COR-L47 (cell line): Measurements from ENCODE around the gene PLPPR2.
"Not testable (repeated sequence)": the region's sequence is repeated elsewhere in the genome, so short reads cannot be mapped to it uniquely, and the experiment has no call there.

Source experiments
- DNase-seq: peaks from one replicate; lab custom pipeline; 2025; lab: John Stamatoyannopoulos, UW

Gene PLPPR2, protein sequence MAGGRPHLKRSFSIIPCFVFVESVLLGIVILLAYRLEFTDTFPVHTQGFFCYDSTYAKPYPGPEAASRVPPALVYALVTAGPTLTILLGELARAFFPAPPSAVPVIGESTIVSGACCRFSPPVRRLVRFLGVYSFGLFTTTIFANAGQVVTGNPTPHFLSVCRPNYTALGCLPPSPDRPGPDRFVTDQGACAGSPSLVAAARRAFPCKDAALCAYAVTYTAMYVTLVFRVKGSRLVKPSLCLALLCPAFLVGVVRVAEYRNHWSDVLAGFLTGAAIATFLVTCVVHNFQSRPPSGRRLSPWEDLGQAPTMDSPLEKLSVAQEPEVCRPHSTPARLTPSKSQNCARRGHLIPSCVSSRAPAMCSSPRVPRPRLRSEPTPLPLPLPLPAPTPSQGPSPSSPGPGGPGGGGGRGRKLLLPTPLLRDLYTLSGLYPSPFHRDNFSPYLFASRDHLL

DNA sequence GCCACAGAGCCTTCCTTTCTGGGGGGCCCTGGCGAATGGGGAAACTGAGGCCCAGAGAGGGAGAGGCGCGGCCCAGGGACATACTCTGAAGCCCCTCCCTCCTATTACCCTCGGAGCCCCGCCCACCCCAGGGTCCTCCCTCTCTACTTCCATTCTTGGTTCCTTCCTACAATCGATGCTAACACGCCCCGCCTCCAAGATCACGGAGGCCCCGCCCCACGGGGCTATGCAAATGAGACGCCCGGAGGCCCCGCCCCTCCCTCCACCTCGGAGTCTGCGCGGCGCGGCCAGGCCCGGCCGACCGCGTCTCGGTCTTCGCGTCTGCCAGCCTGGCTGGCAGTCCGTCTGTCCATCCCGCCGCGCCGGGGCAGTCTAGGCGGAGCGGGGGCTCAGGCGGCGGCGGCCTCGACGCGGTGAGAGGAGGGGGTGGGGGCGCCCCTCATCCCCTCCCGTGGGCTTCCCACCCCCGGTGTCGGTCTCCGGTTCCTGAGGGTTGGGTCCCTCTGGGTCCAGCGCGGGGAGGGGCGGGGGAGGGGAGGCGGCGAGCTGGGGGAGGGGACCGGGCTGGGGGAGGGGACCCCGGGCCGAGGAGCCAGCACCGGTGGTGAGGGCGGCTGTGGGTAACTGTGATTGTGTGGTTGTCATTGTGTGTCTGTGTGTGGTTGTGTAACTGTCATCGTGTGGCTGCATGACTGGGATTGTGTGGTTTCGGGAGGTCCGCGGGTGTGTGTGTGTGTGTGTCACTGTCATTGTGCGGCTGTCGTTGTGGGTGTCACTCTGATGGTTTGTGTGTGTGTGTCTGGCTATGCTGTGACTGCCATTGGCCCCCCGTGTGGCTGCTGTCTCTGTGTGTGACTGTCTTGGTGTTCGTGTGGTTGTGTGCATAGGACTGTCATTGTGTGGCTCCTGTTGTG is at the start of gene PLPPR2:
Gene PLPPR2 (plus strand): TSS at position 273 of the 914 bp plus-strand sequence. CDS start 2,242 bp downstream, outside the sequence.
- DNase-seq = peak; percentile 83

DNA sequence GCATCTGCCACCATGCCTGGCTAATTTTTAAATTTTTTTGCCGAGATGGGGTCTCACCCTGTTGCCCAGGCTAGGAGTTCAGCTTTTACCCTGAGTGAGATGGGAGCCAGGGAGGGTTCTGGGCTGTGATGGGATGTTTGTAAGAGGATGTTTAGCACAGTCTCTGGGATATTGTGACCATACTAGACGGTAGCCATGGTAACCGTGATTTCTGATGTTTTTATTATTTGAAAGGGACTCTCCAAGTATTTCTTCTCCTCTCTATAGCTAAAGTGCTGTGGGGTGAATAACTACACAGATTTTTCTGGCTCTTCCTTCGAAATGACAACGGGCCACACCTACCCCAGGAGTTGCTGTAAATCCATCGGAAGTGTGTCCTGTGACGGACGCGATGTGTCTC is 48.9 kb upstream of the PLPPR2 start:
- no peak for DNase-seq

DNA sequence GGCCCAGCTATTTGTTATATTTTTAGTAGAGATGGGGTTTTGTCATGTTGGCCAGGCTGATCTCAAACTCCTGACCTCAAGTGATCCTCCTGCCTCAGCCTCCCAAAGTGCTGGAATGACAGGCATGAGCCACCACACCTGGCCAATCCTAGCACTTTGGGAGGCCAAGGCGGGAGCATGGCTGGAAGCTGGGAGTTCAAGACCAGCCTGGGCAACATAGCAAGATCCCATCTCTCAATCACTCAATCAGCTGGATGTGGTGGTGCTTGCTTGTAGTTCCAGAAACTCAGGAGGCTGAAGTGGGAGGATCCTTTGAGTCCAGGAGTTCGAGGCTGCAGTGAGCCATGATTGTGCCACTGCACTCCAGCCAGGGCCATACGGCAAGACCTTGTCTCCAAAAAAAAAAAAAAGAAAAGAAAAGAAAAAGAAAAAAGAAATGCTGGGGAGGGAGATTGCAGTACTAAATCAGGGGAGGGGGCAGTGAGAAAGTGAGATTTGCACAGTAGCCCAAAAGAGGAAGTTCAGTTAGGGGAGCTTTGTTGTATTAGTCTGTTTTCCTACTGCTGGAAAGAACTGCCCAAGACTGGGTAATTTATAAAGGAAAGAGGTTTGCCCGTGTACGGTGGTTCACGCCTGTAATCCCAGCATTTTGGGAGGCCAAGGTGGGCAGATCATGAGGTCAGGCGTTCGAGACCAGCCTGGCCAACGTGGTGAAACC is 34.8 kb upstream of the PLPPR2 start:
- DNase-seq = not testable (repeated sequence)

DNA sequence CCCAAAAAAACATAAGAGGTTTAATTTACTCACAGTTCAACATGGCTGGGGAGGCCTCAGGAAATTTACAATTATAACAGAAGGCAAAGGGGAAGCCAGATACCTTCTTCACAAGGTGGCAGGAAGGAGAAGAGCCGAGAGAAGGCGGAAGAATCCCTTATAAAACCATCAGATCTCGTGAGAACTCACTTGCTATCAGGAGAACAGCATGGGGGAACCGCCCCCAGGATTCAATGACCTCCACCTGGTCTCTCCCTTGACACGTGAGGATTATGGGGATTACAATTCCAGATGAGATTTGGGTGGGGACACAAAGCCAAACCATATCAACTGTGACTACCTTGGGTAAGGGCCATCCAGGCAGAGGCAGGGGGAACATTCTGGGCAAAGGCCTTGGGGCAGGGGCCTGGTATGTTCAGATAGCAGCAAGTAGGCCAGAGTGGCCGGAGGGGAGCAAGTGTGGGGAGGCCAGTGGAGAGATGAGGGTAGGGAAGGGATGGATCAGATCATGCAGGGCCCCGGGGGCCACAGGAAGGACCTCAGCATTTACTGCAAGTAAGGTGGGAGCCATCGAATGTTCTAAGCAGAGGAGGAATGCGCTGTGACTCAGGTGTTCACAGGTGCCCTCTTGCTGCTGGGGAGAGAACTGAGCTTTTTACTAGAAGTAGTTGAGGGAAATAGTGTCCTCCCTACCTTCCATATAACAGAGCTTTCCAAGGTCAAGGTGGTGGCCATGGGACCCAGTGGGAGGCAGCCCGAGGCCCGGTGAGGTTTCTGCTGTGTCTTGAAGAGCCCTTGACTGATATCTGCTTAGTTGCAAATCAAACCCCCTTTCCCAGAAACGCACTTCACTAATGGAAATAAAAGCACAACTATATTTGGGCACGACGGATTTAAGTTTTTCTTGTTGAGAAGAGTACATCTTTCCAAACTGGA is 33.8 kb upstream of the PLPPR2 start:
- no peak for DNase-seq

DNA sequence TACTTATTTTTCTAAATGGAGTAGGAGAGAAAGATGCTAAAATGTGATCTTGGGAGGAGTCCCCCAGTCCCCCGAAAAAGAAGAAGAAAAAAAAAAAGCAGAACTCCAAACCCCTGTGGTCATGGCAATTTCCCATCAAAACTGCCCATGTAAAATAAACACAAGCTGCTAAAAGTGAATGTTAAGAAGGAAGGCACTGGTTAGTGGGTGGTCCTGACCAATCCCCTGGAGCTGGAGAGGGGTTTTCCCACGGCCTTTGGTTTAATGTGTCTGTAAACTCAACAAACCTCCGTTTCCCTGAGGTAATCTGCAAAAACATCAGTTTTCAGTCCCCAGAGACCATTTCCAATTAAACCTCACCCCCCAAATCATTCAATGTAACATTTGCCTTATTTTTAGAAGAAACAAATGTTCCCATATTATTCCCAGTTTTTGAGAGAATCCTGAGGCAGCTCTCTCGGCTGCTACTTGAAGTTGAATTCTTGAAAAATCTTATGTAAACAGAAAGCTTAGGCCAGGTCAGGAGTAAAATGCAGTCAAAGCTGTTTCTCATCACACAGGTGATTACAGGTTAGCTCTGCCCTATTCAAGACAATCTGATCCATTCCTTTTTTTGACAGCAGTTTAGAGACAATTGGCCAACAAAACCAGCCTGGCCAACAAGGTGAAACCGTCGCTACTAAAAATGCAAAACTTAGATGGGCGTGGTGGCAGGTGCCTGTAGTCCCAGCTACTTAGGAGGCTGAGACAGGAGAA is 32.8 kb upstream of the PLPPR2 start:
- no peak for DNase-seq

DNA sequence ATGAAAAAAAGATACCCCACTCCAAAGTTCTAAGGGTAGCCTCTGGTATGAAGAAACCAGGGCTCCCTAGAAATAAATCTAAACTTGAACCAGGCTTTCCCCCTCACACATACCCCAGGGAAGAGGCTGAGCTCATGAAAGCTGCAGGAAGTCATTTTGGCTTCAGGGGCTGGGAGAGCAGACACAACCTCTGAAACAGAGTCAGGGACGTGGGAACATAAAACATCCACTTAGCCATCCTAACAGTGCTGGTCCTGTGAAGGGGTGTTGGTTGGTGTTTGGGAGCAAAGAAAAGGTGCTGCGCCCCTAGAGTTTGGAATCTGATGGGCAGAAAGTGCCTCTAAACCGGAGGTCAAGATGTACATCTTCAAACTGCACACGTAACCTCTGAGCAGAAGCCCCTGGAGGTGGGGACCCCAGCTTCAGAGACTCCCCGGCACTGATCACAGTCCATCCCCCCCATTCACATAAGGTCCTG is 31.6 kb upstream of the PLPPR2 start:
- DNase-seq = no peak

DNA sequence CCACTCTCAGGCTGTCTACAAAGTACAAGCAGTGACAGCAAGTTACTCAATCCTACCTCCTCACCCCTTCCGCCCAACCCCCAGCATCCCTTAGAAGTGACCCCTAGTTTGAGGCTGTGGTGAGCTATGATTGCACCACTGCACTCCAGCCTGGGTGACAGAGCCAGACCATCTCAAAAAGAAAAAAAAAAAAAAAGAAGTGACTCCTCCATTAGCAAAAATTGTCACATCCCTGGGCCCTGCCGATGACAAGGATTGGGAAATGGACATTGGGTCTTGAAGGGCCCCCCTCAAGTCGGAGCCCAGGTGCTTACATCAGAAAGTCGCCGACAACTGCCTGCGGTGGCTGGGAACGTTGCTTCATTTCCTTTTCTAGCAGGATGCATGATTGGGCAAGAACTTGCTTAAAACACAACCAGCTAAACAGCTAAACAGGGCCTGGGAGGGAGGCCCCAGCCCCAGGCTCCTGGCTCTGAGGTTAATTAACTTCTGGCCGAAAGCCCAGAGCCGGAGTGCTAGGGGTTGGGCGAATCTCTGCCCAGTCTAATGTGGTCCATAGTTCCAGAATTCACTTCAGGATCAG is 31.1 kb upstream of the PLPPR2 start:
- peak; percentile 79 for DNase-seq

DNA sequence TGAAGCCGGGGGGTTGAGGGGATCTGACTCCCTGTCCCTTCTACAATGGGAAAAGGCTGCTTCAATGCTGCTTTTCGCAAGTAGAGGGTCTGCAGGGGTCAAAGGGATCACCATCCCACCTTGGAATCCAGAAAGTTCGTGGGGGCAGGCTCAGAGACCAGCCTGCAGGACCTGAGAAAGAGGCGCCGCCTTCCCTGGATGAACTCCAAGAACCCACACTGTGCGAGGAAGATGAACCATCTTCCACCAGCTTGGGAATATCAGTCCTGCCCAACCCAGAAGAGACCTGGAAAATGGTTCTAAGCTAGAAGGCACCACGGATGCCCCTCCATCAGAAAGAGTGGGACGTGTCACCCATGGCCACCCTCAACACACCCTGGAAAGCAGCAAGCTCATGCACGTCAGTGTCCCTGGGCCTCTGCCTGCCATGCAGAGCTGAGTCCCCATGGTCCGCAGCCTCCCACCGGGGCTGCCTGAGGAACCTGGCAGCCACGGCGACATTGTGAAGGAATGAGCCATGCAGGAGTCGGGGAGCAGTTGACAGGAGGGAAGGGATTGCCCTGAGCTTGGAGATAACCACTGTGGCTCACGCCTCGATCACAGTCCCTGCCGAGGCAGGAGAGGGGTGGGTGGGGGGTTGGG is 30.4 kb upstream of the PLPPR2 start:
- no peak for DNase-seq

DNA sequence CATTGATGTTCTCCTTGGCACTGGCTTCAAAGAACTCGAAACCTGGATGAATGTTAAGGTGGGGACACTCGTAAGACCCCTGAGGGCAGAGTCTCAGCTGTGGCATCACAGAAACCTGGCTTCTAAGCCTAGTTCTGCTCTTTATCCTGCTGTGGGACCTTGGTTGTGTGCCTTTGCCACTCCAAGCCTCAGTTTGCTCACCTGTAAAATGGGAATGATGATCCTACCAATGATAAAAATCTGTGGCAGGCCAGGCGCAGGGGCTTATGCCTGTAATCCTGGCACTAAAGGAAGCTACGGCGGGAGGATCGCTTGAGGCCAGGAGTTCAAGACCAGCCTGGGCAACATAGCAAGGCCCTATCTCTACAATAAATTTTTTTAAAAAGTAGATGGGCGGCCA is 29.7 kb upstream of the PLPPR2 start:
- DNase-seq = no peak

DNA sequence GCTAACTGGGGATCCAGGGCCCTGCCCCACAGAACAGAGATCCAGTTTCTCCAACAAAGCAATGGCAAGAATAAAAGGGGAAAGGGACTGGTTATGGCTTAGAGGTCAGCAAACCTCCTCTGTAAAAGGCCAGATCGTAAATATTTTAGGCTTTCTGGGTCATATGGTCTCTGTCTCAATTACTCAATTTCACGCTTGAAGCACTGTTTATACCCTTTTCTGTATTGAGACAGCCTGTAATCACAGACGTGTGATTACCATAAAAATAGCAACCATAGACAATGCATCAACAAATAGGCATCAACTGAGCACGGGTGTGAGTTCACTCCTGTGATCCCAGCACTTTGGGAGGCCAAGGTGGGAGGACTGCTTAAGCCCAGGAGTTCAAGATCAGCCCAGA is 25.1 kb upstream of the PLPPR2 start:
- no peak for DNase-seq

DNA sequence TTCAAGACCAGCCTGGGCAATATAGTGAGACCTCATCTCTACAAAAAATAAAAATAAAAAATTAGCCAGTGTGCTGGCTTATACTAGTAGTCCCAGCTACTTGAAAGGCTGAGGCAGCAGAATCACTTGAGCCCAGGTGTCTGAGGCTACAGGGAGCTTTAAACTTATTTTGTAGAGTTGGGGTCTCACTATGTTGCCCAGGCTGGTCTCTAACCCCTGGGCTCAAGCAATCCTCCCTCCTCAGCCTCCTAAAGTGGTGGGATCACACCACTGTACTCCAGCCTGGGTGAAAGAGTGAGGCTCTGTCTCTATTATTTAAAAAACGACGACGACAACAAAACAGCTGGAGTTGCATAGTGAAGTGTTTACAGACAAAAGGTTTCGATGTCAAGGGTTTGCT is 23.7 kb upstream of the PLPPR2 start:
- no peak for DNase-seq

DNA sequence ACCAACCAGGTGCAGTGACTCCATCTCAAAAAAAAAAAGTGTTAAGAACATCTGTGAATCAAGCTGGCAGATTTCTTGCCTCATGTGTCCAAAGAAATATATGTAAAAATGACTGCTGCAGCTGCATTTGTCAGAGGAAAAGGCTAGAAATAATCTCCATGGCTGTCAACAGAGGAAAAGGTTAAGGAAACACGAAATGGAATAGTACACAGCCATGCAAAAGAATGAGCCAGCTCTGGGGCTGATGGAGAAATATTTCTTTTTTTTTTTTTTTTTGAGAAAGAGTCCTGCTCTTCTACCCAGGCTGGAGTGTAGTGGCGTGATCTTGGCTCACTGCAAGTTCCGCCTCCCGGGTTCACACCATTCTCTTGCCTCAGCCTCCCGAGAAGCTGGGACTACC is 22.4 kb upstream of the PLPPR2 start:
- no peak for DNase-seq

DNA sequence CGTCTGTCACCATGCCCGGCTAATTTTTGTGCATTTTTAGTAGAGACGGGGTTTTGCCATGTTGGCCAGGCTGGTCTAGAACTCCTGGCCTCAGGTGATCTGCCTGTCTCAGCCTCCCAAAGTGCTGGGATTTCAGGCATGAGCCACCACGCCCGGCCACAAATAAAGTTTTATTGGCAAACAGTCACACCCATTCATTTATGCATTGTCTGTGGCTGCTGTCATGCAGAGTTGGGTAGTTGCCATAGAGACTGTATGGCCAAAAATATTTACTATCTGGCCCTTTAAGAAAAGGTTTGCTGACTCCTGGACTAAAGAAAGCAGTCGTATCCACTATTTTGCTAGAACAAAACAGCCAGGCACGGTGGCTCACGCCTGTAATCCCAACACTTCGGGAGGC is 21.4 kb upstream of the PLPPR2 start:
- DNase-seq = not testable (repeated sequence)

DNA sequence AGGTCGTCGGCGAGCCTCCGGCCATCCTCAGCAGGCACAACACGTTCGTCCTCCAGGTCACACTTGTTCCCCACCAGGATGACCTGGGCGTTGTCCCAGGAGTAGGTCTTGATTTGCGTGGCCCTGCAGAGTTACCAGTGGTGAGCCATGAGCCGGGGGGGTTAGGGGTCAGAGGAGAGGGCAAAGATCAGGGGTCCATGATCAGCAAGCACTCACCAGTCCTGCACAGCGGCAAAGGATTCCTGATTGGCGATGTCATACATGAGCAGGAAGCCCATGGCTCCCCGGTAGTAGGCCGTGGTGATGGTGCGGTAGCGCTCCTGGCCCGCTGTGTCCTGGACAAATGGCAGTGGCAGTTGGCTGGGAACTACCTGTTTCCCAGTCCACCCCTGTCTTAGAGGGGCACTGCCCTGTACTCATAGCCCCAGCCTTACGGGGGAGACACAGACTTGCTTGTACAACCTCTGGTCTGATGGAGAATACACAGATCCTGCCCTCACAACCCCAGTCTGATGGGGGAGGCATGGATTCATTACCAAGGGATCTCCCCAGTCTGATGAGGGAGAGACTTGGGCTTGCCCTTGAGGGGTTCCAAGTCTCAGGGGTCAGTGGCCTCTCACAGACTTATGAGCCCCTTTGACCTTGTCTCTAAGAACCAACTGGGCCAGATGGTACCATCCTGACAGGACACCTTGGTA is 19.6 kb upstream of the PLPPR2 start:
- no peak for DNase-seq

DNA sequence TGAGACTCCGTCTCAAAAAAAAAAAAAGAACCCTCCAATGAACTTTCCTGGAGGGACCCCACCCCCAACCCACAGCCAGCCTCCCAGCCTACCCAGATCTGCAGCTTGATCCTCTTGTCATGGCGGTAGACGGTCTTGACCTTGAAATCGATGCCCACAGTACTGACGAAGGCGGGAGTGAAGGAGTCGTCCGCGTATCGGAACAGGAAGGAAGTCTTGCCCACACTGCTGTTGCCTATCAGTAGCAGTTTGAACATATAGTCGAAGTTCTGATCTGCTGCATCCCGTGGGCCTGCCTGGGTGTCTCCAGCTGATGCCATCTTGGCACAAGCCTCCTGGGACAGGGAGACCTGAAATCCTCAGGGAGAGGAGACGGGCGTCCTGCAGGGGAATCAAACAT is 18.2 kb upstream of the PLPPR2 start:
- no peak for DNase-seq

DNA sequence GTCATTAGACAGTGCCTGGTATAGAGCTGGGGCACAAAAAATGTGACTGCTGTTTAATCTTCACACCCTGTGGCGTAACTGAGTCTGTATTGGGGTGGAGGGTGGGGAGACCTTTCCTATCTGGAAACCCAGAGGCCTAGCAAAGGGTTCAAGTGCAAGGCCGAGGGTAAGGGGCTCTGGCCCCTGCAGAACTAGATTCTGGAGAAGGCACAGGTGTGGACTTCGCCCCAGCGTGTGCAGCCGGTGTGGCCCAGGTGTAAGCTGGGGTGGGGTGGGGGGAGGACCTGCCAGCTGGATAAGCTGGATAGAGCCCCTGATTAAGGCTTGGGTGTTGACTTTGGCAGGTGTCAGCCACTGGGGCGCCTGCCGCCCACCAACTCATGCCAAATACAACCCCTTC is 17.1 kb upstream of the PLPPR2 start:
- DNase-seq = no peak

DNA sequence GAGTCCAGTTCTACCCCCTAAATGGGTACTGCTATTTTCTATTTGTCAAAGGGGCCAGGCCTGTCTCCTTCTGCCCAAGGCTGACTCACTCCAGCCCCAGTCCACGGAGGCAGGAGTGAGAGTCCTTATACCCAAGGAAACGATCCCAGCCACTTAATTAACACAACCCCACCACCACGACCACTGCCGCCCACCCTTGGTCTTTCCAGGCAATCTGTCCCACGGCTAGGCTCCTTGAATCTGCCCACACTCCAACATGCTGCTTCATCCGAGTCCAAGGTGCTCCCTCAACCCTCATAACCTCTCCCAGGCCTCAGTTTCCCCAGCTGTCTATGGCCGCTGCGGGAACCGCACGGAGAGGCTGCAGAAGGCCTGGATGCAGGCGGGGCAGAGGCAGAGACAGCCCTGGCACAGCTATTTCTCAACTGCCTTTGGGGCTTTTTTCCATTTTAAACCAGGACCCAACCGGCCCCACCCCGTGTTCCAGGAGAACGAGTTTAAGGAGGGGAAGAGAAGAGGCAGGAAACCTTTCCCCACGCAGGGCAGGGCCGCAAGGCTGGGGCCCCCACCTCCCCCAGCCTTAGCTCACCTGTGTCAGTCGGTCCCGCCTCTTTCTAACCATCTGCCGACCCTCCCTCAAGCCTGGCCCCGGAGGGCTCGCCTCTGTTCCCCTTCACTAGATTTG is 16.5 kb upstream of the PLPPR2 start:
- DNase-seq = no peak
